MG63 (cell line): ENCODE measurements around the gene ETS2. TPM values are rescaled to one million over a fixed set of nuclear protein-coding genes. Genes with fewer than 3 reads are reported as not detected.

Experiments
- DNase-seq: peaks from one replicate; pipeline ENCODE4 v3.0.0-alpha.2; 2020
- H3K27me3 ChIP-seq: fragments of 250-450 bp; sonication (Bioruptor Pico); 2 replicates; pipeline ENCODE4 v1.5.1; 2020; ENCODE audit warnings: mild to moderate bottlenecking, moderate library complexity
- H3K36me3 ChIP-seq: fragments of 250-450 bp; sonication (Bioruptor Pico); 2 replicates; pipeline ENCODE4 v1.5.1; 2020; ENCODE audit warnings: mild to moderate bottlenecking, moderate library complexity
- H3K4me3 ChIP-seq: fragments of 250-450 bp; sonication (Bioruptor Pico); 2 replicates; pipeline ENCODE4 v1.5.1; 2020; ENCODE audit warnings: mild to moderate bottlenecking, moderate library complexity
- H3K9me3 ChIP-seq: fragments of 250-450 bp; sonication (Bioruptor Pico); 2 replicates; pipeline ENCODE4 v1.5.1; 2020; ENCODE audit warnings: mild to moderate bottlenecking, moderate library complexity
- total RNA-seq: library from RNA; depleted of rRNA; stranded (reverse); fragments of >200 nt; shearing (Covaris generic); gene quantifications from 2 replicates; pipeline ENCODE4 v1.2.3, GENCODE V29; 2014; ENCODE audit warnings: low replicate concordance

ETS2 gene
- total RNA-seq, 1 experiment from 2014 or later, result 12.6 TPM

DNA sequence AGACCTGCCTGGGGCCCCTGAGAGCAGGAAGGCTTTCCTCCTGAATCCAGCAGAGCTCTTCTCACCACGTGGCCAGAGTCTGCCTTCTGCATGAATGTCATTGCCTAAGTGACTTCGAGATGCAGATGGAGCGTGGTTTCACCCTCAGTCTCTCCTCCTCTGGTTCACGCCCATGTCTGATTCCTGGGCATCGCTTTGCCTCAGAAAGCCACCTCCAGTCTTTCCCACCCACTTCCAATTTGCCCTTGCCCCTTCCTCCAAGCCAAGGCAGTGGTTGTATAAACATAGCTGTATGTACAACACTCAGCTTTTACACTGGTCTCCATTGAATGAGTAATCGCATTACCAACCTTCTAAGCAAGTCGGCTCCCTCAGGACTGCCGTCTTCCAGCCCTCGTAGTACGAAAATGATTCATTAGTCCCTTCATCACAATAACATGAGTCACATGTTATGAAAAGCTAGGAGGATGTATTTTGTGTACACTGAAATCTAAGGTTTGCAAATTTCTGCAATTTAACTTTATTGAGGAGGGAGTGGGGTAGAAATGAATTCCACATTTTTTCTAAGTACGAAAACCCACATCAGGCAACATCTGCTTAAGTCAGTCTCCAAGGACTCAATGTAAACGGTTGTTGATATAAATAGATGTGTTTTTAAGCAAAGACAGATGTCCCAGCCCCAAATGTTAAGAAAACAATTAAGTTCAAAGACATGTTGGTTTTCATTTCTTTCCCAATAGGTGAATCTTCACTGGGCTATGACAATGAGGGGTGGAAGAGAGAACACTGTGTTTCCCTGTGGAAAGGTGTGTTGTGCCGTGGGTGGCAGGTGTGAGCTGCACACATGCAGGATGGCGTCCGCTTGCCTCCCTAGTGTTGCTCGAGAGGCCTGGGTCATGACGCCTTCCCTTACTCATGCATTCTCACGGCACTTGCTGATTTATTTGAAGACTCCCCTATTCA lies 32.3 kb upstream of the ETS2 start:
- H3K27me3 ChIP-seq, result no peaks in the 10 kb centered on the region
- no peaks in the 10 kb centered on the region for H3K36me3 ChIP-seq
- H3K9me3 ChIP-seq, result peaks cover under 1% of the 10 kb centered on the region
- H3K4me3 ChIP-seq, result no peak overlapping the region
- DNase-seq, result peak; percentile 87

DNA sequence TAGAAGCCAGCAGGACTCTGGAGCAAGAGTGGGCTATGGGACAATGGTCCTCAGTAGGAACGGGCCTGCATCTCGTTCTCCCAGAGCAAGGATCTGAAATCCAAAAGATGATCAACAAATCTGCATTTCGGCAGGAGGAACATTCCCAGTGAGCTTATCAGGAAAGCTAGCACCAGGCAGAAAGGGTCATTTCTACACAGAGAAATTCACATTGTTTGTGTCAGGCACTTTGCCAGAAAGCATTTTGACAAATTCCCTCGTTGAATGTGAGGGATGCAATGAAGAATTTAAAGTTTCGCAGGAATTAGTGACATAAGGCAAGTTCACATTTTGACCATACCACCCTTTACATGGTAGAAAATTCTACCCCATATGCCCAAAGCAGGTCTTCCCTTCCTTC lies 31.6 kb upstream of the ETS2 start:
- Histone ChIP-seq H3K27me3 (no peaks in the 10 kb centered on the region), H3K4me3 (no peak overlapping the region), H3K36me3 (no peaks in the 10 kb centered on the region), H3K9me3 (peaks cover 9% of the 10 kb centered on the region)
- no peak for DNase-seq

DNA sequence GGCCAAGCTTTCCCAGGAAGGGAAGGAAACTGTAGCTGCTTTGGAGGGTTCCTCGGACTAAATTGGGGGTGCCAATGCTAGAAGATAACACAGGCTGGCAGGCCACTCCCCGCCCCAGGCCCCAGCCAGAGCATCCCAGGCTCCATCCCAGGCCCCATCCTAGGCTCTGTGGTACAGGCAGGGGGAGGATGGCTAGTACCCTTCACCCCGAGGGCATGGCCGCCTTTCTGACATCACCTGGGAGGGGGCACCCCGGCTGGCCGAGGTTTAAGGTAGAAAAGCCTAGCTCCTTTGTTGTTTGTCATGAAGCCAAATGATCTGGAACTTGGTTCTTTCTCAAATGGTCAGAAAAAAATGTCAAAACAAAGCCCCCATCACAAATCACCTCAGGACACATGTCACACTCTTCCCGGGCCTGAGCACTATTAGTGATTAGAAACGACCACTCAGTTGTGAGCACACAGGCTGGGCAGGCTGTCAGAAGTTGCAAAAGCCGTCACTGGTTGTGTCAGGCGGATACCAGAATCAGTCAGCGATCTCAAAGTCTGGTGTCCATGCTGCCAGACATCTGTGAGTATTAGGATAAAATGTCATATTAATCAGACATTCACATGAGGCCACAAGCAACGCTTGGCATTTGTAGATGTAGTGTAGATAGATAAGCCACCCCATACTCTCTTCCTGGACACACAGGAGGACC lies 31.0 kb upstream of the ETS2 start:
- H3K4me3 ChIP-seq, result no peak overlapping the region
- H3K27me3 ChIP-seq, result no peaks in the 10 kb centered on the region

DNA sequence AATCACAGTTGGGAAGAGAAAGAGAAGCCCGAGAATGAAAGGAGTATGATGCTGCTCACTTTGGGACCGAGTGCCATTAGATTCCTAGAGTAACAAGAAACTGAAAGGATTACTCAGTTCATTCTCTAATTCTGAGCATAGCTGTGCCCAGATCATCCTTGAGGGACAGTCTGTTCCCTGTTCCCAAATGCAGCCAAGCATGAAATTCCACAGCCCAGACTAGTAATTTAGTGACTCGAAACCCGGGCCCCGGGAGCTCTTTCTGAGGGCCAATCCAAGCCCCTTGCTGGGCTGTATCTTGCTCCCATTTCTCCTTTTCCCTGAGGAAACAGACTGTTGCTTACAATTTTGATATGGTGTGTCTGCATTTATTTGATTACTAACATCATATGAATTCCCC lies 30.0 kb upstream of the ETS2 start:
- H3K4me3 ChIP-seq, result no peak overlapping the region
- H3K27me3 ChIP-seq, result no peaks in the 10 kb centered on the region
- peaks cover 9% of the 10 kb centered on the region for H3K9me3 ChIP-seq
- DNase-seq, result no peak
- H3K36me3 ChIP-seq, result no peaks in the 10 kb centered on the region

More for the DNA sequence above, 31.0 kb upstream of the ETS2 start:
- DNase-seq, result no peak
- peaks cover 9% of the 10 kb centered on the region for H3K9me3 ChIP-seq
- H3K36me3 ChIP-seq, result no peaks in the 10 kb centered on the region

DNA sequence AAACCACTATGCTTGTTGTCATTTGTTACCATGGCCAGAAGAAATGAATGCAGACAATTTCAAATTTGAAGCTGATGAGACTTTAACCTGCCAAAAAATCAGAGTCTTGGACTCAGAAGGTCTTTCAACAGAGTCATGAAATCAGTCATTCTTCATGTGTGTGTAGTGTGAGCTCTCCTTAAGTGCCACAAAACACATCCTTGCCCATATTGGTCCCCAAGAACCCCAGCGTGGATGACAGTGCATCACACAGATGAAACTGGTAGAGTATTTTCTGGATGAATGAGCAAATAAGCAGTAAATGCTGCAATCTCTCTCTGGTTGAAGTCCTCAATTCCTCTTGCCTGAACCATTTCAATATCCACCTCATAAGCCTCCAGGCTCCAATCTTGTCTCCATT lies 28.7 kb upstream of the ETS2 start:
- no peaks in the 10 kb centered on the region for H3K27me3 ChIP-seq
- no peak for DNase-seq
- no peak overlapping the region for H3K4me3 ChIP-seq
- H3K9me3 ChIP-seq, result peaks cover 9% of the 10 kb centered on the region
- no peaks in the 10 kb centered on the region for H3K36me3 ChIP-seq

DNA sequence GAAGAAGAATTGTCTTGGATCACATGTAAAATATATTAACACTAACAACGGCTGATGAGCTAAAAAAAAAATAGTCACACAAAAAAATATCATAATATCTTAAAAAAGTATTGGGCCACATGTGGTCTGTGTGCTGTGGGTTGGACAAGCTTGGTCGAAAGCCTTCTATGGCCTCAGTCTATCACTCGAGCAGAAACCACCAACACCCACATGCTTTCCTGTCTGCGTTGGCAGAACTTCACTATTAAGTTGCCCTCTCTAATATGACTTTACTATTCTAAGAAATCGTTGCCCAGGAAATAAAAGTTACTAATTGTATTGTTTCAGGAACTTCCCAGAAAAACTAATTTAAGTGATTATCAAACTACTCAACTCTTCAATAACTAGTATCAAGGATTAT lies 28.2 kb upstream of the ETS2 start:
- H3K27me3 ChIP-seq, result no peaks in the 10 kb centered on the region
- H3K36me3 ChIP-seq, result no peaks in the 10 kb centered on the region

DNA sequence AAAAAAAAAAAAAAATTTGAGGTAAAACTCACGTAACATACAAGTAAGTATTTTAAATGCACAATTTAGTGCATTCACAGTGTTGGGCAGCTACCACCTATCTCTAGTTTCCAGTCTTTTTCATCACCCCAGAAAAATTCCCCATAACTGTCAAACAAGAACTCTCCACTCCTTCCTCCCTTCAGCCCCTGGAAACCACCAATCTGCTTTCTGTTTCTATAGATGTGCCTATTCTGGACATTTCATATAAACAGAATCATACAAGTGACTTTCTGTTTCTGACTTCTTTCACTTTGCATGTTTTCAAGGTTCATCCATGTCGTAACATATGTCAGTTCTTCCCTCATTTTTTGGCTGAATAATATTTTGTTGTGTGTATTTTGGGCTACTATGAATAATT lies 24.9 kb upstream of the ETS2 start:
- no peak overlapping the region for H3K4me3 ChIP-seq
- H3K36me3 ChIP-seq, result no peaks in the 10 kb centered on the region
- H3K27me3 ChIP-seq, result no peaks in the 10 kb centered on the region
- no peak for DNase-seq
- peaks cover 13% of the 10 kb centered on the region for H3K9me3 ChIP-seq

More for the DNA sequence above, 28.2 kb upstream of the ETS2 start:
- H3K4me3 ChIP-seq, result no peak overlapping the region
- no peak for DNase-seq
- H3K9me3 ChIP-seq, result peaks cover 13% of the 10 kb centered on the region

DNA sequence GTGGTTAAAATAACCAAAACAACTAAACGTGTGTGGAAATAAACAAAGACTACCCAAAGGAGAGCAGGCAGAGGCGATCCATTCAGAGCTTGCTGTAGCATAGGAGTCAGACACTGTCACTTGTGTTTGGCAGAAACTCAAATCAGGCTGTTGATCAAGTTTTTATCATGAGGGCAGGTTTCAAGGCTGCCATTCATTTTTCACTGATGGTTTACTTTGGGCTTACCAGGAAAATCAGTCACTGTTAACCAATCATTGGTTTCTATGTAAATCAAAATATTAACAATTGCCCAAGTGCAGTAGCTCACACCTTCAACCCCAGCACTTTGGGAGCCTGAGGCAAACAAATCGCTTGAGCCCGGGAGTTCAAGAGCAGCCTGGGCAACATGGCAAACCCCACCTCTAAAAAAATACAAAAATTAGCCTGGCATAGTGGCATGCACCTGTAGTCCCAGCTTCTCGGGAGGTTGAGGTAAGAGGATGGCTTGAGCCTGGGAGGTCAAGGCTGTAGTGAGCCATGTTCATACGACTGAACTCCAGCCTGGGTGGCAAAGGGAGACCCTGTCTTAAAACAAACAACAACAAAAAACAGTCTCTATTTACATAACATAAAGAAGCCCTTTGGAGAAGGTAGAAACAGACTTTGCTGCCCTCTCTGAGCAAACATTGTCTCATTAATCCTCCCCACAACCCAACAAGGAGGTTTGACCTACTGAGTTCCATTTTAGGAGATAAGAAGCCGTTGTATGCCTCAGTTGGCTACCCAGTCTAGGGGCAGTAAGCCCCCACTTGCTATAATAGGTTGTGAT lies 21.1 kb upstream of the ETS2 start:
- peaks cover 4% of the 10 kb centered on the region; the same call in 1 of the 2 replicates for H3K9me3 ChIP-seq
- DNase-seq, result no peak

DNA sequence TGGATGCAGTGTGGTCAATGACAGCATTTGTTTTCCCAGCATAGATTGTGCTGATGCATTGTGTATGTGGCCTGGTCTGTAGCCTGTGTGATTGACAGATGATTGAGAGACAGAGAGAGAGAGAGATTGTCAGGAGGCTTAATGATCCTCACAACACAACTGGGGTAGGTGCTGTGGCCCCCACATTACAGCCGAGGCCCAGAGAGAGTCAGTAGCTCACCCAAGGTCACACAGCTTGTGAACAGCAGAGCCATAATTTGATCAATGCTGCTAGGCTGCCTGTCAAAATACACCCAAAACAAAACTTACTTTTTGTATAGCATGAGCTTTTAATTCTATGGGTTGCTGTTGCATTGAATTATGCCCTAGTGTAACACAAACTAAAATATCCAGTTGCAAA lies 20.2 kb upstream of the ETS2 start:
- no peak for DNase-seq
- H3K36me3 ChIP-seq, result no peaks in the 10 kb centered on the region
- H3K9me3 ChIP-seq, result peaks cover 4% of the 10 kb centered on the region; the same call in 1 of the 2 replicates
- H3K27me3 ChIP-seq, result no peaks in the 10 kb centered on the region
- H3K4me3 ChIP-seq, result no peak overlapping the region

More for the DNA sequence above, 21.1 kb upstream of the ETS2 start:
- H3K36me3 ChIP-seq, result no peaks in the 10 kb centered on the region
- no peak overlapping the region for H3K4me3 ChIP-seq
- no peaks in the 10 kb centered on the region for H3K27me3 ChIP-seq

DNA sequence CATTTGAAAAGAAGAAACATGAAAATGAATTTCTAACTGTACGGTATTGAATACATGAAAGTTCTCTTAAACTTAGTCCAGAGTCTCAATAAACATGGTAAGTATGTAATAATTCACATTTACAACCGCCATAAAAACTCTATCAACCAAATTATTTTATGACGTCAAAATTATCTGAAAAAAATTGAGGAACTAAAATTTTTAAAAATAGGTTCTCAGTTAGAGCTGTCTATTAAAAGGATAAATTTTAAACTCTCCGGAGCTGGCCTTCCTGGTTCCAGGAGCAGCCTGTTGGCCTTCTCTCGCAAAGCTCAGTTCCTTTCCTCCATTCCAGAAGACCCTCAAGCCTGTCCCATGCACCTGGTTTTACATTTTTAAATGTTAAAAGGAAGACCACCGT lies 18.7 kb upstream of the ETS2 start:
- H3K4me3 ChIP-seq, result no peak overlapping the region
- H3K27me3 ChIP-seq, result no peaks in the 10 kb centered on the region
- no peak for DNase-seq

DNA sequence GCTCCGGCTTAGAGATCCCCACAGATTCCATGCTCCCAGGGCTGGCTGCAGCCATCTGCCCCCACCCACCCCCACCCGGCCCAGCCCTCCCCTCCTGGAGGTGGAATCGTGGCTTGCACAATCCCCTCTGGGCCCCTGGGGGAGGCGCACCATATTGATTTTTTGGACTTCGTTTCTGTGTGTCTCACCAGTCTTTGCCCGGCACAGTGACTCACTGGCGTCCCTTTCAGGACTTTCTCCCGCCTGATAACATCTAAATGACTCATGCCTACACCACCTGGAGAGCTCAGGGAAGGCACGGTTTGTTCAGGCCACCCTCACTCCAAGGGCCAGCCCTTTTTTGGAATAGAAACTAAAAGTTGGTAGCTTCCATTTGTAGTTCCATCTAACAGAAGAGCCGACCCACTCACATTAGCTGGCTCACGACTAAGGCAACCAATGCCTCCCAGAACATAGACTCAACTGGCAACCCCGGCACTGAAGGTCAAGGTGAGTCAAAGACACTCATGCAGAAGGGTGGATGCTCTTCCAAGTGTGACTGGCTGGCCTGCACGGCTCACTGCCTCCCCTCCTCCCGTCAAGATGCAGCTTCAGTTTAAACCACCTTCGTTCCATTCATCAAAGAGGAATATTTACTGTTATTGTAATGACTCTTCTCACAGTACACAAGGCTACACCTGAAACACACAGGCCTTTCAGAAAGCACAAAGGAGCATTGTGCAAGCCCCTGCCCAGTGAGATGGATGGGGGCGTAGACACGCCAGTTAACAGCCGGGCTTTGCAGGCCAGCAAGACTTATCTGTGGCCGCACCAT lies 18.1 kb upstream of the ETS2 start:
- no peaks in the 10 kb centered on the region for H3K27me3 ChIP-seq
- H3K4me3 ChIP-seq, result no peak overlapping the region
- no peaks in the 10 kb centered on the region; the same call in 1 of the 2 replicates for H3K9me3 ChIP-seq
- DNase-seq, result peak; percentile 79
- no peaks in the 10 kb centered on the region for H3K36me3 ChIP-seq

More for the DNA sequence above, 18.7 kb upstream of the ETS2 start:
- H3K36me3 ChIP-seq, result no peaks in the 10 kb centered on the region
- H3K9me3 ChIP-seq, result peaks cover 4% of the 10 kb centered on the region; the same call in 1 of the 2 replicates

DNA sequence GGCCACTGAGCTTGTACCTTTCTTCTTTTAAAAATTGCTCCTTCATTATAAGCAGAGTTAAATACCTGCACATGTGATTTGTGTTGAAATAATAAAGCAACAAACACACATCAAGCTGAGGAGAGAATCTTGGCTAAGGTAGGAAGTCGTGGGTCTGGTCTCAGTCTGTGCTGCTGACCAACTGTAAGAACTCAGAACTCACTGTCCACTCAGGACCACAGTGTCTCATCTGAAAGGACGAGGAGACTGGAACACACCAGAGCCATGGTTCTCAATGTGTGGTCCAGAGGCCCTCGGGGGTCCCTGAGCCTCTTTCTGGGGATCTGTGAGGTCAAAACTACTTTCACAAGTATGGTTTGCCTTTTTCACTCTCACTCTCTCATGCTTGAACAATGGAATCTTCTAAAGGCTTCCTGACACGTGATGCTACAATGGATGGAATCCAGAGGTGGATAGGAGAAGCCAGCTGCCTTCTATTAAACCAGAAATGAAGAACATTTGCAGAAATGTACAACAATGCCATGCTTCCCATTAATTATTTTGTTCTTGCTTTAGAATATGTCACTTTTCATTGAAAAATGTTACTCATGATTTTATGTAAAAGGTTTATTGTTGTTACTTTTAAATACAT lies 17.3 kb upstream of the ETS2 start:
- H3K36me3 ChIP-seq, result no peaks in the 10 kb centered on the region
- DNase-seq, result no peak
- H3K9me3 ChIP-seq, result no peaks in the 10 kb centered on the region
- no peak overlapping the region for H3K4me3 ChIP-seq
- no peaks in the 10 kb centered on the region for H3K27me3 ChIP-seq

DNA sequence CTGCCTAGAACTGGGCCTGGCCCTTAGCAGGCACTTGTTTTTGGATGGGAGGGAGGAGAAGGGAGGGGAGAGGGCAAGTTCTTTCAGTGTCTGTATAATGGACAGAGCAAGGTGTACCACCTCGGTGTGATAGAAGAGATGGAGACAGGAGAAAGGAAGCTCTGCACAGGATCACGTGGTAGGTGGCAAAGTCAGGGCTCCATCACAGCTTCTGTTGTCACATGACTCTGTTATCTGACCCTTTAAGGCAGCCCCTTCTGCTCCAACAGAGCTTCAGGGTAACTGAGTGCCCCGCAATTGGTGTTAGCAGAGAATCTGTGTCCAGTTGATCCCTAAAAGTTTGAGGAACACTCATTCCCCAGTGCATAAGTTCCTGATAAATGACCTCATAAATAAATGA lies 16.5 kb upstream of the ETS2 start:
- DNase-seq, result no peak
- no peaks in the 10 kb centered on the region for H3K9me3 ChIP-seq
- H3K27me3 ChIP-seq, result no peaks in the 10 kb centered on the region
- H3K36me3 ChIP-seq, result no peaks in the 10 kb centered on the region
- H3K4me3 ChIP-seq, result no peak overlapping the region

DNA sequence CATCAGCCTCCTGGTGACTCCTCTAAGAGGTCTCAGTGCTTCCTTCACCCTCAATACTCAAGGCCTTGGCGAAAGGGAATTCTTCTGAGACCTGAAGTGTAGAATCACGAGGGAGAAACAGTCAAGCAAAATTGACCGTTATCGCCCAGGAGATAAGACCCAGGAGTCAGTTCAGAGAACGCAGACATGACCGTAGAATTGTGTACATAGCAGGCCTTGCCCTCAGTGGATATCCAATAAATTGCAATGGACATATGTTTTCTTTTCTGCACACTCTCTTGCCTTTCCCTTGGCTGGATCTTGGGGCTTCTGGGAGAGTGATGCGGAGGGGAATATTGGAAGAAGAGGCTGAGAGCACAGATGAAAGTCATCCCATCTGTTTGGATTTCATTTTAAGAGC lies 15.7 kb upstream of the ETS2 start:
- Histone ChIP-seq H3K4me3 (no peak overlapping the region), H3K27me3 (no peaks in the 10 kb centered on the region), H3K9me3 (no peaks in the 10 kb centered on the region), H3K36me3 (no peaks in the 10 kb centered on the region)
- no peak for DNase-seq

DNA sequence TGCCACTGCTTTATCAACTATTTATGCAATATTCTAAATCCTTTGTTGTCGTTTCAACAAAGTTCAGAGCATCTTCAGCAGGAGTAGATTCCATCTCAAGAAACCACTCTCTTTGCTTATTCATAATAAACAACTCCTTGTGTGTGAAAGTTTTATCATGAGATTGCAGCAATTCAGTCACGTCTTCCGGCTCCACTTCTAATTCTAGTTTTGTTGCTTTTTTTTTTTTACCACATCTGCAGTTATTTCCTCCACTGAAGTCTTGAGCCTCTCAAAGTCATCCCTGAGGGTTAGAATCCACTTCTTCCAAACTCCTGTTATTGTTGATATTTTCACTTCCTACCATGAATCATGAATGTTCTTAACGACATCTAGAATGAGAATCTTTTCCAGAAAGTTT lies 14.8 kb upstream of the ETS2 start:
- Histone ChIP-seq H3K36me3 (no peaks in the 10 kb centered on the region), H3K4me3 (no peak overlapping the region), H3K27me3 (no peaks in the 10 kb centered on the region), H3K9me3 (no peaks in the 10 kb centered on the region)
- DNase-seq, result no peak
